Measurements from ENCODE around the gene VPS26B.
A peak's percentile ranks its signal among the peaks of the same experiment; 100 is the strongest.
"Not testable (repeated sequence)": the region's sequence is repeated elsewhere in the genome, so short reads cannot be mapped to it uniquely, and the experiment has no call there.

VPS26B gene

GRCh38 chr11:134260983-134261382, 36.5 kb downstream of the VPS26B start:
- DNase-seq = no peak

GRCh38 chr11:134261626-134262488, 37.4 kb downstream of the VPS26B start:
- no peak for DNase-seq

- no peak for DNase-seq
These were observed 40.7 kb downstream of the VPS26B start for GRCh38 chr11:134264966-134265764.

GRCh38 chr11:134266440-134266839, 42.0 kb downstream of the VPS26B start:
- no peak for DNase-seq

- no peak for DNase-seq
These were observed 42.4 kb downstream of the VPS26B start for GRCh38 chr11:134266841-134267251.

GRCh38 chr11:134267461-134267860, 43.0 kb downstream of the VPS26B start:
- no peak for DNase-seq

- no peak for DNase-seq
These were observed 43.5 kb downstream of the VPS26B start for GRCh38 chr11:134267966-134268365.

- no peak for DNase-seq
These were observed 45.8 kb downstream of the VPS26B start for GRCh38 chr11:134270250-134270714.

- no peak for DNase-seq
These were observed 47.5 kb downstream of the VPS26B start for GRCh38 chr11:134271978-134272377.

- peak; percentile 71 for DNase-seq
These were observed 48.2 kb downstream of the VPS26B start for GRCh38 chr11:134272381-134273316.

GRCh38 chr11:134273317-134273712, 48.8 kb downstream of the VPS26B start:
- no peak for DNase-seq

- DNase-seq = no peak
These were observed 50.7 kb downstream of the VPS26B start for GRCh38 chr11:134275188-134275533.

GRCh38 chr11:134275534-134276395, 51.3 kb downstream of the VPS26B start, which contains the start of gene GLB1L3:
Gene GLB1L3 (plus strand): TSS chr11:134276379. CDS start chr11:134276741, 362 bp downstream.
- DNase-seq = no peak

GRCh38 chr11:134276396-134277182, 52.1 kb downstream of the VPS26B start:
- no peak for DNase-seq

GRCh38 chr11:134277183-134278001, 52.9 kb downstream of the VPS26B start:
- DNase-seq = no peak

- no peak for DNase-seq
These were observed 53.9 kb downstream of the VPS26B start for GRCh38 chr11:134278356-134278755.

GRCh38 chr11:134281635-134282034, 57.2 kb downstream of the VPS26B start:
- DNase-seq = not testable (repeated sequence)

GRCh38 chr11:134282121-134283045, 57.9 kb downstream of the VPS26B start:
- DNase-seq = no peak

Data from NCI-H187 treated with DMSO at 0.1 percent for 48 hours (cell line).